ENCODE data around the gene ZFTA.

DNA sequence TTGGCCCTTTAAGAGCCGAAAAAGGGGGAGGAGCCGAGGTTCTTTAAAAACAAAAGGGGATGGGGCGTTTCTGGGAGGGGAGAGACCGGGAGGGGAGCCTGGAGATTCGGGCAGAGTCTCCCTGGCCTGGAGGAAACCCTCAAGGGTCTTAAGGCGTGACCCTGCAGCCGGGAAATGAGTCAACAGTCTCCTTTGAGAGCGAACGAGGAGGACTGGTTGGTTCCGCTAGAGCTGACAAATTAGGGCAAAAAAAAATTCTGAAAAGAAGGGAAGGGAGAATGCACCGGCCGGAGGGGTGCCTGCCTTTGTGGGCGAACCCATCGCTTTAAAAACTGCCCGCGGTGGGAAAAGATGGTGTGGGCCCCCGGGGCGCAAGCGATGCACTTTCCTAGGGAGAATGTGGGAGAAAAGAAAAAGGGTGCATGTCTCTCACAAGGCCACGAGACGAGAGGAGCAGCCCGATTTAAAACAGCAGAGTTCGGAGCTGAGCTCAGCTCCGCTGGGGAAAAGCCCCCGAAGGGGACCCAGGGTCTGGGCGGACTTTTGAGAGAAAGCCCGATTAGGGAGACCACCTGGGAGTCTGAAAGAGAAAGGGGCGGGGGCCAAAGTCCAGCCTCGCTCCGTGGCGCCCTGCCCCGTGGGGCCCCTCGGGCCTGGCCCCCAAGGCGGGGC is 874 bp downstream of the ZFTA start:
- TF ChIP-seq, protein P1, sequence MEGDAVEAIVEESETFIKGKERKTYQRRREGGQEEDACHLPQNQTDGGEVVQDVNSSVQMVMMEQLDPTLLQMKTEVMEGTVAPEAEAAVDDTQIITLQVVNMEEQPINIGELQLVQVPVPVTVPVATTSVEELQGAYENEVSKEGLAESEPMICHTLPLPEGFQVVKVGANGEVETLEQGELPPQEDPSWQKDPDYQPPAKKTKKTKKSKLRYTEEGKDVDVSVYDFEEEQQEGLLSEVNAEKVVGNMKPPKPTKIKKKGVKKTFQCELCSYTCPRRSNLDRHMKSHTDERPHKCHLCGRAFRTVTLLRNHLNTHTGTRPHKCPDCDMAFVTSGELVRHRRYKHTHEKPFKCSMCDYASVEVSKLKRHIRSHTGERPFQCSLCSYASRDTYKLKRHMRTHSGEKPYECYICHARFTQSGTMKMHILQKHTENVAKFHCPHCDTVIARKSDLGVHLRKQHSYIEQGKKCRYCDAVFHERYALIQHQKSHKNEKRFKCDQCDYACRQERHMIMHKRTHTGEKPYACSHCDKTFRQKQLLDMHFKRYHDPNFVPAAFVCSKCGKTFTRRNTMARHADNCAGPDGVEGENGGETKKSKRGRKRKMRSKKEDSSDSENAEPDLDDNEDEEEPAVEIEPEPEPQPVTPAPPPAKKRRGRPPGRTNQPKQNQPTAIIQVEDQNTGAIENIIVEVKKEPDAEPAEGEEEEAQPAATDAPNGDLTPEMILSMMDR (IDR thresholded peaks at IDR 0.05) = no peak
- TF ChIP-seq POLR2A (IDR thresholded peaks at IDR 0.05) = no peak

All from gastroesophageal sphincter (tissue), 3 donors.